ENCODE measurements around the gene HOXD12.

HOXD12 gene

GRCh38 chr2:176111309-176111663 lies 11.7 kb downstream of the HOXD12 start:
- Histone ChIP-seq H3K4me2 (ENCODE audit: low read depth, low read length) (peak overlapping the region; percentile 31), H3K9me3 (replicated peaks; ENCODE audit: insufficient read depth, low read length) (no peaks in the 10 kb centered on the region), H3K79me2 (ENCODE audit: low read length) (no peaks in the 10 kb centered on the region), H4K20me1 (ENCODE audit: insufficient read depth, low read length) (no peaks in the 10 kb centered on the region), H3K36me3 (replicated peaks; ENCODE audit: insufficient read depth, low read length) (no peaks in the 10 kb centered on the region), H3F3A (ENCODE audit: insufficient read depth, low read length) (no peaks in the 10 kb centered on the region), H3K9ac (ENCODE audit: low read length) (no peak overlapping the region), H2AFZ (ENCODE audit: low read length) (no peak overlapping the region), H3K9me2 (replicated peaks; ENCODE audit: insufficient read depth, low read length) (no peaks in the 10 kb centered on the region), H3K4me1 (ENCODE audit: low read length) (no peaks in the 10 kb centered on the region), H3K27me3 (replicated peaks; ENCODE audit: insufficient read depth, low read length) (peaks cover 63% of the 10 kb centered on the region), H3K4me3 (ENCODE audit: low read length) (no peak overlapping the region), H3K27ac (ENCODE audit: low read length) (no peak overlapping the region)
- DNase-seq: peak; percentile 34
- TF ChIP-seq CTCF (IDR thresholded peaks at IDR 0.05; ENCODE audit: low read length) (peak; percentile 87), EZH2 (optimal IDR thresholded peaks at IDR 0.05; ENCODE audit: low read depth, low read length) (no peak)

- Histone ChIP-seq H3K9me3 (replicated peaks; ENCODE audit: insufficient read depth, low read length) (no peaks in the 10 kb centered on the region), H3K4me1 (ENCODE audit: low read length) (no peaks in the 10 kb centered on the region), H3K9me2 (replicated peaks; ENCODE audit: insufficient read depth, low read length) (no peaks in the 10 kb centered on the region), H3K27ac (ENCODE audit: low read length) (no peak overlapping the region), H2AFZ (ENCODE audit: low read length) (no peak overlapping the region), H3K4me3 (ENCODE audit: low read length) (no peak overlapping the region), H3K27me3 (replicated peaks; ENCODE audit: insufficient read depth, low read length) (peaks cover 68% of the 10 kb centered on the region), H3K9ac (ENCODE audit: low read length) (no peak overlapping the region), H3K4me2 (ENCODE audit: low read depth, low read length) (peak overlapping the region; percentile 31; the same call in 1 of the 2 replicates), H3K79me2 (ENCODE audit: low read length) (no peaks in the 10 kb centered on the region), H4K20me1 (ENCODE audit: insufficient read depth, low read length) (no peaks in the 10 kb centered on the region), H3F3A (ENCODE audit: insufficient read depth, low read length) (no peaks in the 10 kb centered on the region), H3K36me3 (replicated peaks; ENCODE audit: insufficient read depth, low read length) (no peaks in the 10 kb centered on the region)
- DNase-seq: no peak
- no peak for TF ChIP-seq CTCF (IDR thresholded peaks at IDR 0.05; ENCODE audit: low read length)
- TF ChIP-seq EZH2phosphoT487 (IDR thresholded peaks at IDR 0.05; ENCODE audit: low read length): no peak
- TF ChIP-seq EZH2 (optimal IDR thresholded peaks at IDR 0.05; ENCODE audit: low read depth, low read length): no peak
Measured at GRCh38 chr2:176111846-176112374, 12.3 kb downstream of the HOXD12 start.

- H2AFZ ChIP-seq (ENCODE audit: low read length): no peak overlapping the region
- H3K79me2 ChIP-seq (ENCODE audit: low read length): no peaks in the 10 kb centered on the region
- H3F3A ChIP-seq (ENCODE audit: insufficient read depth, low read length): no peaks in the 10 kb centered on the region
- H3K4me2 ChIP-seq (ENCODE audit: low read depth, low read length): no peak overlapping the region
- no peaks in the 10 kb centered on the region for H4K20me1 ChIP-seq (ENCODE audit: insufficient read depth, low read length)
- no peaks in the 10 kb centered on the region for H3K9me2 ChIP-seq (replicated peaks; ENCODE audit: insufficient read depth, low read length)
- DNase-seq: no peak
- H3K4me3 ChIP-seq (ENCODE audit: low read length): no peak overlapping the region
- H3K36me3 ChIP-seq (replicated peaks; ENCODE audit: insufficient read depth, low read length): no peaks in the 10 kb centered on the region
- H3K27ac ChIP-seq (ENCODE audit: low read length): no peak overlapping the region
- H3K9me3 ChIP-seq (replicated peaks; ENCODE audit: insufficient read depth, low read length): no peaks in the 10 kb centered on the region
- peaks cover 74% of the 10 kb centered on the region for H3K27me3 ChIP-seq (replicated peaks; ENCODE audit: insufficient read depth, low read length)
- no peaks in the 10 kb centered on the region for H3K4me1 ChIP-seq (ENCODE audit: low read length)
- H3K9ac ChIP-seq (ENCODE audit: low read length): no peak overlapping the region
- TF ChIP-seq CTCF (IDR thresholded peaks at IDR 0.05; ENCODE audit: low read length): no peak
- TF ChIP-seq EZH2phosphoT487 (IDR thresholded peaks at IDR 0.05; ENCODE audit: low read length): no peak
- no peak for TF ChIP-seq EZH2 (optimal IDR thresholded peaks at IDR 0.05; ENCODE audit: low read depth, low read length)
Measured at GRCh38 chr2:176112375-176113302, 13.0 kb downstream of the HOXD12 start.

Data from MM.1S (cell line).